Inferior parietal cortex (tissue), 1 donor: ENCODE results near the gene DCLK2.

ENCODE experiments used
- DNase-seq: peaks from one replicate; pipeline ENCODE4 v3.0.0-alpha.2; 2016; ENCODE audit errors: extremely low spot score

Gene DCLK2

GRCh38 chr4:150264595-150265161, 186.4 kb downstream of the DCLK2 start:
- DNase-seq = no peak

- DNase-seq = no peak
These were observed 187.6 kb downstream of the DCLK2 start for GRCh38 chr4:150265806-150266205.

GRCh38 chr4:150268444-150268843, 190.2 kb downstream of the DCLK2 start:
- no peak for DNase-seq

- DNase-seq = no peak
These were observed 200.0 kb downstream of the DCLK2 start for GRCh38 chr4:150278206-150278605.

- no peak for DNase-seq
These were observed 202.0 kb downstream of the DCLK2 start for GRCh38 chr4:150280081-150280895.

- DNase-seq = no peak
These were observed 202.7 kb downstream of the DCLK2 start for GRCh38 chr4:150280975-150281374.

- DNase-seq = no peak
These were observed 205.4 kb downstream of the DCLK2 start for GRCh38 chr4:150283689-150284088.

- DNase-seq = no peak
These were observed 208.4 kb downstream of the DCLK2 start for GRCh38 chr4:150286656-150287055.

GRCh38 chr4:150289198-150289597, 211.0 kb downstream of the DCLK2 start:
- no peak for DNase-seq

- no peak for DNase-seq
These were observed 211.6 kb downstream of the DCLK2 start for GRCh38 chr4:150289881-150290280.

- peak; percentile 77 for DNase-seq
These were observed 219.7 kb downstream of the DCLK2 start for GRCh38 chr4:150297861-150298474.

- DNase-seq = no peak
These were observed 221.6 kb downstream of the DCLK2 start for GRCh38 chr4:150299816-150300215.

- DNase-seq = no peak
These were observed 224.3 kb downstream of the DCLK2 start for GRCh38 chr4:150302553-150302952.

GRCh38 chr4:150305995-150306394, 227.8 kb downstream of the DCLK2 start:
- no peak for DNase-seq

GRCh38 chr4:150306719-150307118, 228.5 kb downstream of the DCLK2 start:
- no peak for DNase-seq
